Mesendoderm (in vitro differentiated cells): ENCODE measurements around the gene PRR5L.

Experiments
- DNase-seq: peaks from one replicate; pipeline ENCODE4 v3.0.0; 2013
- H2AK5ac ChIP-seq: 2 replicates; pipeline ENCODE4 v1.6.1; 2013; ENCODE audit warnings: low read length, inconsistent platforms
- H2BK120ac ChIP-seq: 2 replicates; pipeline ENCODE4 v1.6.1; 2013; ENCODE audit warnings: low read depth, mild to moderate bottlenecking, low read length, moderate library complexity, mixed read lengths
- H2BK15ac ChIP-seq: replicated peaks from 2 replicates; pipeline ENCODE4 v1.6.1; 2013; ENCODE audit warnings: low read depth, mild to moderate bottlenecking, moderate library complexity
- H2BK5ac ChIP-seq: 2 replicates; pipeline ENCODE4 v1.6.1; 2013; ENCODE audit warnings: low read length, inconsistent platforms
- H3K18ac ChIP-seq: 2 replicates; pipeline ENCODE4 v1.6.1; 2013; ENCODE audit warnings: mild to moderate bottlenecking, low read length, mixed read lengths
- H3K23ac ChIP-seq: one replicate; pipeline ENCODE4 v1.6.1; 2013; ENCODE audit warnings: low read length
- H3K27ac ChIP-seq: 2 replicates; pipeline ENCODE4 v1.5.1; 2013; ENCODE audit warnings: low read depth, mild to moderate bottlenecking, inconsistent platforms, low read length, moderate library complexity
- H3K27me3 ChIP-seq: 2 replicates; pipeline ENCODE4 v1.6.1; 2013; ENCODE audit warnings: low read length, control low read depth, mild to moderate bottlenecking, inconsistent platforms; ENCODE audit not compliant: insufficient read depth, poor library complexity
- H3K36me3 ChIP-seq: 2 replicates; pipeline ENCODE4 v1.6.1; 2013; ENCODE audit warnings: low read length, inconsistent platforms; ENCODE audit not compliant: control insufficient read depth, insufficient read depth
- H3K4ac ChIP-seq: one replicate; pipeline ENCODE4 v1.6.1; 2013; ENCODE audit warnings: low read depth, mild to moderate bottlenecking, low read length, moderate library complexity
- H3K4me1 ChIP-seq: 2 replicates; pipeline ENCODE4 v1.6.1; 2013; ENCODE audit warnings: low read depth, low read length, inconsistent platforms; ENCODE audit not compliant: control insufficient read depth
- H3K4me2 ChIP-seq: 2 replicates; pipeline ENCODE4 v1.6.1; 2013; ENCODE audit warnings: low read length
- H3K4me3 ChIP-seq: 2 replicates; pipeline ENCODE4 v1.5.1; 2013; ENCODE audit warnings: mild to moderate bottlenecking, low read length
- H3K56ac ChIP-seq: one replicate; pipeline ENCODE4 v1.6.1; 2013; ENCODE audit warnings: low read length
- H3K79me1 ChIP-seq: 2 replicates; pipeline ENCODE4 v1.6.1; 2013; ENCODE audit warnings: low read length, inconsistent platforms
- H3K79me2 ChIP-seq: 2 replicates; pipeline ENCODE4 v1.6.1; 2013; ENCODE audit warnings: mild to moderate bottlenecking, low read length; ENCODE audit not compliant: control insufficient read depth, insufficient read depth
- H3K9ac ChIP-seq: 2 replicates; pipeline ENCODE4 v1.6.1; 2013; ENCODE audit warnings: low read length, inconsistent platforms
- H4K5ac ChIP-seq: one replicate; pipeline ENCODE4 v1.6.1; 2013; ENCODE audit warnings: low read length
- H4K8ac ChIP-seq: one replicate; pipeline ENCODE4 v1.6.1; 2013; ENCODE audit warnings: low read depth, mild to moderate bottlenecking, control low read depth, low read length, moderate library complexity
- WGBS: extraction: QIAGEN DNeasy Blood & Tissue Kit; methylation state at CpG from one replicate; pipeline ENCODE4 v1.1.7; 2013; ENCODE audit warnings: low lambda C conversion rate, missing lambda C conversion rate; ENCODE audit not compliant: insufficient coverage; ENCODE audit errors: extremely low coverage; 5-methylcytosine and 5-hydroxymethylcytosine counted together

The PRR5L gene

GRCh38 chr11:36328966-36329673, 33.0 kb downstream of the PRR5L start:
- H3K79me2 ChIP-seq = no peaks in the 10 kb centered on the region
- no CpG with 5 or more reads among the region's 2 CpGs for WGBS

GRCh38 chr11:36330411-36330810, 34.3 kb downstream of the PRR5L start:
- Histone ChIP-seq H2BK15ac (no peak overlapping the region), H3K4me1 (no peaks in the 10 kb centered on the region), H2BK120ac (no peak overlapping the region), H3K4ac (no peak overlapping the region), H3K56ac (no peak overlapping the region), H4K5ac (no peak overlapping the region), H3K9ac (no peak overlapping the region), H3K36me3 (no peaks in the 10 kb centered on the region), H3K27ac (no peak overlapping the region), H3K27me3 (no peaks in the 10 kb centered on the region), H3K18ac (no peak overlapping the region), H2AK5ac (no peak overlapping the region), H3K4me2 (no peak overlapping the region), H4K8ac (no peak overlapping the region), H3K4me3 (no peak overlapping the region), H3K79me2 (no peaks in the 10 kb centered on the region), H3K23ac (no peak overlapping the region), H3K79me1 (no peaks in the 10 kb centered on the region), H2BK5ac (no peak overlapping the region)
- no peak for DNase-seq
- WGBS = no CpG with 5 or more reads among the region's 2 CpGs

More at GRCh38 chr11:36328966-36329673, 33.0 kb downstream of the PRR5L start:
- no peak overlapping the region for H2BK15ac ChIP-seq
- no peaks in the 10 kb centered on the region for H3K36me3 ChIP-seq
- H3K56ac ChIP-seq = no peak overlapping the region
- no peak overlapping the region for H4K8ac ChIP-seq
- H3K27me3 ChIP-seq = no peaks in the 10 kb centered on the region
- H2BK5ac ChIP-seq = no peak overlapping the region
- no peaks in the 10 kb centered on the region for H3K4me1 ChIP-seq
- no peak overlapping the region for H3K4ac ChIP-seq
- H3K4me2 ChIP-seq = no peak overlapping the region
- H2BK120ac ChIP-seq = no peak overlapping the region
- H3K23ac ChIP-seq = no peak overlapping the region
- no peak overlapping the region for H3K4me3 ChIP-seq
- H3K27ac ChIP-seq = no peak overlapping the region
- H4K5ac ChIP-seq = no peak overlapping the region
- H3K9ac ChIP-seq = no peak overlapping the region
- no peaks in the 10 kb centered on the region for H3K79me1 ChIP-seq
- no peak overlapping the region for H2AK5ac ChIP-seq
- DNase-seq = no peak
- H3K18ac ChIP-seq = no peak overlapping the region

GRCh38 chr11:36333468-36333867, 37.4 kb downstream of the PRR5L start:
- DNase-seq = no peak
- H2BK5ac ChIP-seq = no peak overlapping the region
- no peak overlapping the region for H4K8ac ChIP-seq
- no peak overlapping the region for H3K4me3 ChIP-seq
- WGBS = no CpG with 5 or more reads among the region's 1 CpG
- H3K27me3 ChIP-seq = no peaks in the 10 kb centered on the region
- H3K23ac ChIP-seq = no peak overlapping the region
- no peaks in the 10 kb centered on the region for H3K4me1 ChIP-seq
- no peak overlapping the region for H3K4ac ChIP-seq
- no peak overlapping the region for H4K5ac ChIP-seq
- H3K79me1 ChIP-seq = no peaks in the 10 kb centered on the region
- no peak overlapping the region for H3K9ac ChIP-seq
- H2BK120ac ChIP-seq = no peak overlapping the region
- no peak overlapping the region for H3K56ac ChIP-seq
- no peaks in the 10 kb centered on the region for H3K79me2 ChIP-seq
- no peak overlapping the region for H3K18ac ChIP-seq
- H3K27ac ChIP-seq = no peak overlapping the region
- no peaks in the 10 kb centered on the region for H3K36me3 ChIP-seq
- no peak overlapping the region for H3K4me2 ChIP-seq
- no peak overlapping the region for H2BK15ac ChIP-seq
- no peak overlapping the region for H2AK5ac ChIP-seq

GRCh38 chr11:36333897-36334296, 37.8 kb downstream of the PRR5L start:
- Histone ChIP-seq H3K18ac (no peak overlapping the region), H3K4me1 (no peaks in the 10 kb centered on the region), H3K79me1 (no peaks in the 10 kb centered on the region), H3K79me2 (no peaks in the 10 kb centered on the region), H4K8ac (no peak overlapping the region), H3K4me2 (no peak overlapping the region), H2AK5ac (no peak overlapping the region), H3K56ac (no peak overlapping the region), H3K27ac (no peak overlapping the region), H3K4me3 (no peak overlapping the region), H4K5ac (no peak overlapping the region), H2BK120ac (no peak overlapping the region), H3K36me3 (no peaks in the 10 kb centered on the region), H3K4ac (no peak overlapping the region), H2BK15ac (no peak overlapping the region), H2BK5ac (no peak overlapping the region), H3K27me3 (no peaks in the 10 kb centered on the region), H3K23ac (no peak overlapping the region), H3K9ac (no peak overlapping the region)
- no CpG with 5 or more reads among the region's 2 CpGs for WGBS
- DNase-seq = peak; percentile 82

- DNase-seq = no peak
- Histone ChIP-seq H2BK5ac (no peak overlapping the region), H4K5ac (no peak overlapping the region), H3K9ac (no peak overlapping the region), H3K4me3 (no peak overlapping the region), H3K18ac (no peak overlapping the region), H3K4me1 (no peaks in the 10 kb centered on the region), H3K79me2 (no peaks in the 10 kb centered on the region), H3K27ac (no peak overlapping the region), H3K36me3 (no peaks in the 10 kb centered on the region), H2BK120ac (no peak overlapping the region), H3K56ac (no peak overlapping the region), H2BK15ac (no peak overlapping the region), H3K23ac (no peak overlapping the region), H3K79me1 (no peaks in the 10 kb centered on the region), H4K8ac (no peak overlapping the region), H3K27me3 (no peaks in the 10 kb centered on the region), H2AK5ac (no peak overlapping the region), H3K4me2 (no peak overlapping the region), H3K4ac (no peak overlapping the region)
- WGBS = no CpG with 5 or more reads among the region's 2 CpGs
Observed at GRCh38 chr11:36339888-36340287, 43.8 kb downstream of the PRR5L start.

GRCh38 chr11:36340897-36341296, 44.8 kb downstream of the PRR5L start:
- DNase-seq = no peak
- H3K23ac ChIP-seq = no peak overlapping the region
- no peak overlapping the region for H2AK5ac ChIP-seq
- H3K18ac ChIP-seq = no peak overlapping the region
- H2BK15ac ChIP-seq = no peak overlapping the region
- no peak overlapping the region for H2BK120ac ChIP-seq
- H3K4me2 ChIP-seq = no peak overlapping the region
- H3K79me2 ChIP-seq = no peaks in the 10 kb centered on the region
- no peak overlapping the region for H3K9ac ChIP-seq
- H3K27me3 ChIP-seq = no peaks in the 10 kb centered on the region
- no peak overlapping the region for H4K5ac ChIP-seq
- H3K56ac ChIP-seq = no peak overlapping the region
- H3K4ac ChIP-seq = no peak overlapping the region
- no CpG with 5 or more reads among the region's 5 CpGs for WGBS
- no peaks in the 10 kb centered on the region for H3K36me3 ChIP-seq
- no peaks in the 10 kb centered on the region for H3K79me1 ChIP-seq
- H3K4me3 ChIP-seq = no peak overlapping the region
- H3K27ac ChIP-seq = no peak overlapping the region
- no peak overlapping the region for H2BK5ac ChIP-seq
- H3K4me1 ChIP-seq = no peaks in the 10 kb centered on the region
- H4K8ac ChIP-seq = no peak overlapping the region
